Measurements from ENCODE around the gene POMT2. TPM values are rescaled to one million over a fixed set of nuclear protein-coding genes. Genes with fewer than 3 reads are reported as not detected.

POMT2 gene
- total and polyA plus RNA-seq, 2 donors (not counting 3 experiments of a cell fraction or from before 2014, with no cell fraction given) = 19.5 to 48.2 TPM

DNA sequence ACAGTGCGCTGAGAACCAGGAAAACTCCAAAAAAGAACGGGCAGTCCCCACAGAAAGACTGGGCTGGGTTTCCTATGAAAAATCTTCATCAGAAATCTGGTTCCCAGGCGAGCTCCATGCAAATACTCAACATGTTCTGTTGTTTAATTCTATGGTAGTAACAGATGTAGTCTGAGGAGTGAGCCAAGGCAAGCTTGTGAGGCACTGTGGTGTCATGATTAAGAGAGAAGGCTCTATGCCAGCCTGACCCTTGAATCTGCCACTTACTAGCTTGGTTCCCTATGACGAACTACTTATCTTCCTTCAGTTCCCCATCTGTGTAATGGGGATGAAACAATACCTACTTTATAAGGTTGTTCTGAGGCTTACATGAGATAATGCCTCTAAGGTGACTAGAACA, 10.7 kb downstream of the POMT2 start:
- H3K27me3 ChIP-seq (ENCODE audit: control insufficient read depth in 2 of 2, insufficient read depth in 2 of 2, low read length in 2 of 2) = no peaks in the 10 kb centered on the region
- POLR2A ChIA-PET = no interaction called here

More for the DNA sequence above, 10.7 kb downstream of the POMT2 start:
- TF ChIP-seq POLR2A (IDR thresholded peaks at IDR 0.05; ENCODE audit: low read depth, low read length) = no peak
- TF ChIP-seq EZH2 (IDR thresholded peaks at IDR 0.05; ENCODE audit: borderline replicate concordance, low read depth, low read length, severe bottlenecking) = no peak
- TF ChIP-seq, protein P1, sequence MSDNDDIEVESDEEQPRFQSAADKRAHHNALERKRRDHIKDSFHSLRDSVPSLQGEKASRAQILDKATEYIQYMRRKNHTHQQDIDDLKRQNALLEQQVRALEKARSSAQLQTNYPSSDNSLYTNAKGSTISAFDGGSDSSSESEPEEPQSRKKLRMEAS (IDR thresholded peaks at IDR 0.05; ENCODE audit: insufficient read depth, insufficient read length) = no peak
- no peak for TF ChIP-seq GATA2 (IDR thresholded peaks at IDR 0.05; ENCODE audit: insufficient read depth, insufficient read length, low read depth, low read length)
- no peak for TF ChIP-seq POLR2AphosphoS5 (IDR thresholded peaks at IDR 0.05; ENCODE audit: insufficient read depth, low read depth, low read length)
- no peak for TF ChIP-seq MYC (IDR thresholded peaks at IDR 0.05; ENCODE audit: low read depth, low read length)
- TF ChIP-seq, protein P2, sequence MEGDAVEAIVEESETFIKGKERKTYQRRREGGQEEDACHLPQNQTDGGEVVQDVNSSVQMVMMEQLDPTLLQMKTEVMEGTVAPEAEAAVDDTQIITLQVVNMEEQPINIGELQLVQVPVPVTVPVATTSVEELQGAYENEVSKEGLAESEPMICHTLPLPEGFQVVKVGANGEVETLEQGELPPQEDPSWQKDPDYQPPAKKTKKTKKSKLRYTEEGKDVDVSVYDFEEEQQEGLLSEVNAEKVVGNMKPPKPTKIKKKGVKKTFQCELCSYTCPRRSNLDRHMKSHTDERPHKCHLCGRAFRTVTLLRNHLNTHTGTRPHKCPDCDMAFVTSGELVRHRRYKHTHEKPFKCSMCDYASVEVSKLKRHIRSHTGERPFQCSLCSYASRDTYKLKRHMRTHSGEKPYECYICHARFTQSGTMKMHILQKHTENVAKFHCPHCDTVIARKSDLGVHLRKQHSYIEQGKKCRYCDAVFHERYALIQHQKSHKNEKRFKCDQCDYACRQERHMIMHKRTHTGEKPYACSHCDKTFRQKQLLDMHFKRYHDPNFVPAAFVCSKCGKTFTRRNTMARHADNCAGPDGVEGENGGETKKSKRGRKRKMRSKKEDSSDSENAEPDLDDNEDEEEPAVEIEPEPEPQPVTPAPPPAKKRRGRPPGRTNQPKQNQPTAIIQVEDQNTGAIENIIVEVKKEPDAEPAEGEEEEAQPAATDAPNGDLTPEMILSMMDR (IDR thresholded peaks at IDR 0.05; ENCODE audit: extremely low read depth in 1 of 2, insufficient read depth in 1 of 2, low read depth in 1 of 2, low read length in 2 of 2) = no peak
- no peak for TF ChIP-seq FOS (IDR thresholded peaks at IDR 0.05; ENCODE audit: borderline replicate concordance, insufficient read depth, low read length)
- no peak for TF ChIP-seq JUN (IDR thresholded peaks at IDR 0.05; ENCODE audit: borderline replicate concordance, insufficient read depth, insufficient read length, low read depth)
- H4K20me1 ChIP-seq (replicated peaks; ENCODE audit: control insufficient read depth, extremely low read depth, insufficient read depth, low read length) = no peaks in the 10 kb centered on the region
- intact Hi-C loops (cut with micrococcal nuclease) (no loop called here), dilution Hi-C loops (cut with MboI; ENCODE audit: extremely low pct_ligation_motif_present, low sequenced_read_pairs) (no loop called here)
- H3K4me1 ChIP-seq (ENCODE audit: control insufficient read depth, extremely low read depth, insufficient read depth, low read length) = no peaks in the 10 kb centered on the region
- no peaks in the 10 kb centered on the region for H3K9me1 ChIP-seq (replicated peaks; ENCODE audit: control insufficient read depth, extremely low read depth, insufficient read depth, low read length)
- CTCF ChIA-PET = interaction anchor here (0.9 to 2.0 kb wide), 2 partner anchors 9 to 11 kb away, joined by 5 to 8 read pairs; partner anchors contain the start of genes GSTZ1 and POMT2
- no TSS peak for BruUV-seq (replicated peaks)
- no peak overlapping the region for H3K4me3 ChIP-seq (replicated peaks in 1 of 3; ENCODE audit: insufficient read depth in 1 of 3, low read depth in 1 of 3, low read length in 3 of 3)
- no peak for DNase-seq (ENCODE audit: low read depth, low spot score)
- H2AFZ ChIP-seq (ENCODE audit: low read depth, low read length) = no peak overlapping the region
- no peak overlapping the region for H3K4me2 ChIP-seq (ENCODE audit: insufficient read depth, low read length)
- peaks cover under 1% of the 10 kb centered on the region for H3K79me2 ChIP-seq (ENCODE audit: control insufficient read depth, insufficient read depth, low read length)
- H3K9ac ChIP-seq (replicated peaks; ENCODE audit: extremely low read depth, insufficient read depth, low read length) = no peak overlapping the region
- peaks cover 0 to 4% of the 10 kb centered on the region in 2 experiments for H3K36me3 ChIP-seq (ENCODE audit: control insufficient read depth in 2 of 2, extremely low read depth in 1 of 2, insufficient read depth in 2 of 2, low read length in 2 of 2)
- FAIRE-seq = no peak
- H3K9me3 ChIP-seq (replicated peaks; ENCODE audit: control insufficient read depth, insufficient read depth, low read length) = no peaks in the 10 kb centered on the region
- H3K27ac ChIP-seq (ENCODE audit: insufficient read depth, low read depth, low read length) = no peak overlapping the region
